Measurements from ENCODE around the gene CRBN. TPM values are rescaled to one million over a fixed set of nuclear protein-coding genes. Genes with fewer than 3 reads are reported as not detected.

Gene CRBN
- total RNA-seq, 1 experiment from 2014 or later, result 31.2 TPM

- BruUV-seq (replicated peaks), result no TSS peak
- Histone ChIP-seq H4K20me1 (ENCODE audit: low read length) (no peaks in the 10 kb centered on the region), H3K4me1 (ENCODE audit: insufficient read depth, low read length) (no peaks in the 10 kb centered on the region), H3F3A (ENCODE audit: low read length, unreplicated experiment) (no peaks in the 10 kb centered on the region), H3K9me3 (ENCODE audit: low read length) (no peaks in the 10 kb centered on the region), H3K4me3 (ENCODE audit: low read length) (no peak overlapping the region), H3K9me2 (replicated peaks; ENCODE audit: low read length) (no peaks in the 10 kb centered on the region), H2AFZ (ENCODE audit: low read length) (no peak overlapping the region), H3K36me3 (ENCODE audit: low read depth, low read length) (no peaks in the 10 kb centered on the region), H3K9ac (ENCODE audit: low read length) (no peak overlapping the region), H3K4me2 (ENCODE audit: low read length) (no peak overlapping the region), H3K27me3 (ENCODE audit: low read length) (peaks cover 42% of the 10 kb centered on the region; the same call in 1 of the 2 replicates), H3K27ac (ENCODE audit: low read length) (no peak overlapping the region), H3K79me2 (ENCODE audit: low read length) (no peaks in the 10 kb centered on the region)
- TF ChIP-seq EZH2phosphoT487 (IDR thresholded peaks at IDR 0.05; ENCODE audit: borderline replicate concordance, low read length) (no peak), EZH2 (IDR thresholded peaks at IDR 0.05; ENCODE audit: low read length, unreplicated experiment) (no peak), CTCF (conservative IDR thresholded peaks at IDR 0.05; ENCODE audit: low read depth, low read length) (no peak)
- intact Hi-C loops (cut with micrococcal nuclease), result no loop called here
- ChIA-PET POLR2A (ENCODE audit: unreplicated experiment) (no interaction called here), CTCF (no interaction called here)
- DNase-seq, result no peak
- no peak for ATAC-seq
Measured at GRCh38 chr3:3101660-3102458, 77.6 kb downstream of the CRBN start.

Other genes starting within 250 kb of the CRBN start
- not detected in 2 replicates for gene IL5RA, start 69.3 kb downstream of the CRBN start, total RNA-seq (2014; rRNA removed)
- 26.2 and 33.2 TPM in 2 replicates for gene TRNT1, start 52.8 kb downstream of the CRBN start, total RNA-seq (2014; rRNA removed)